PC-3 (cell line): Measurements from ENCODE around the gene CTTNBP2NL. TPM values are rescaled to one million over a fixed set of nuclear protein-coding genes. Genes with fewer than 3 reads are reported as not detected.

Experiments used
- ATAC-seq: fragments of 200-7000 bp; cut with Tn5 transposase; 2 replicates; pipeline ENCODE4 v1.9.1; 2020; ENCODE audit warnings: mild to moderate bottlenecking, moderate library complexity
- BruUV-seq: library from RNA; stranded (reverse); fragments of 400-500 nt; replicated peaks from 2 replicates; lab custom pipeline; 2021; lab: Mats Ljungman, UMichigan
- CTCF ChIA-PET: fragments of 300-600 bp; sonication (Branson Sonifier 250); formaldehyde crosslinking; loops from one replicate; lab custom pipeline; 2022; ENCODE audit warnings: antibody characterized with exemption; lab: Charles Lee
- POLR2A ChIA-PET: fragments of 300-600 bp; sonication (Branson Sonifier 250); formaldehyde crosslinking; loops from one replicate; lab custom pipeline; 2022; ENCODE audit warnings: antibody characterized with exemption; ENCODE audit not compliant: unreplicated experiment; lab: Charles Lee
- DNase-seq: peaks from one replicate; pipeline ENCODE4 v3.0.0-alpha.2; 2015
- H2AFZ ChIP-seq: fragments of 300-600 bp; sonication (generic); 2 replicates; pipeline ENCODE4 v1.6.0; 2016; ENCODE audit warnings: antibody characterized with exemption, low read length
- H3F3A ChIP-seq: fragments of 300-600 bp; sonication (generic); one replicate; pipeline ENCODE4 v1.6.0; 2017; ENCODE audit warnings: antibody characterized with exemption, low read length, control low read depth, mild to moderate bottlenecking; ENCODE audit not compliant: unreplicated experiment
- H3K27ac ChIP-seq: fragments of 300-600 bp; sonication (generic); 2 replicates; pipeline ENCODE4 v1.5.1; 2016; ENCODE audit warnings: mild to moderate bottlenecking, low read length
- H3K27me3 ChIP-seq: fragments of 300-600 bp; sonication (generic); 2 replicates; pipeline ENCODE4 v1.6.1; 2016; ENCODE audit warnings: low read length, mixed read lengths
- H3K36me3 ChIP-seq: fragments of 300-600 bp; sonication (generic); 2 replicates; pipeline ENCODE4 v1.6.1; 2016; ENCODE audit warnings: low read depth, mixed run types, low read length, mixed read lengths
- H3K4me1 ChIP-seq: fragments of 300-600 bp; sonication (generic); 2 replicates; pipeline ENCODE4 v1.5.1; 2016; ENCODE audit warnings: low read length; ENCODE audit not compliant: insufficient read depth
- H3K4me2 ChIP-seq: fragments of 300-600 bp; sonication (generic); 2 replicates; pipeline ENCODE4 v1.6.0; 2016; ENCODE audit warnings: low read length
- H3K4me3 ChIP-seq: fragments of 300-600 bp; sonication (generic); 2 replicates; pipeline ENCODE4 v1.5.1; 2016; ENCODE audit warnings: mild to moderate bottlenecking, low read length, mixed read lengths
- H3K79me2 ChIP-seq: fragments of 300-600 bp; sonication (generic); 2 replicates; pipeline ENCODE4 v1.6.1; 2017; ENCODE audit warnings: low read length, mixed read lengths
- H3K9ac ChIP-seq: fragments of 300-600 bp; sonication (generic); 2 replicates; pipeline ENCODE4 v1.6.0; 2016; ENCODE audit warnings: mild to moderate bottlenecking, low read length
- H3K9me2 ChIP-seq: fragments of 300-600 bp; sonication (generic); replicated peaks from 2 replicates; pipeline ENCODE4 v1.6.1; 2016; ENCODE audit warnings: mixed run types, low read length, mixed read lengths
- H3K9me3 ChIP-seq: fragments of 300-600 bp; sonication (generic); 2 replicates; pipeline ENCODE4 v1.6.1; 2016; ENCODE audit warnings: low read length, mixed read lengths
- H4K20me1 ChIP-seq: fragments of 300-600 bp; sonication (generic); 2 replicates; pipeline ENCODE4 v1.6.1; 2016; ENCODE audit warnings: low read length, mixed read lengths
- EZH2 ChIP-seq: fragments of 300-600 bp; sonication (generic); IDR thresholded peaks from one replicate; pipeline ENCODE4 v1.6.1; 2017; ENCODE audit warnings: antibody characterized with exemption, mild to moderate bottlenecking, low read length; ENCODE audit not compliant: unreplicated experiment
- EZH2phosphoT487 ChIP-seq: fragments of 300-600 bp; sonication (generic); IDR thresholded peaks from 2 replicates; pipeline ENCODE4 v1.6.1; 2018; ENCODE audit warnings: mild to moderate bottlenecking, antibody characterized with exemption, low read length, borderline replicate concordance
- intact Hi-C: fragments of 100-400 bp; cut with micrococcal nuclease; formaldehyde crosslinking; loops from 2 replicates; pipeline ENCODE4 v1.9.0; 2023
- total RNA-seq: library from RNA; depleted of rRNA; stranded (reverse); fragments of >200 nt; gene quantifications from 2 replicates; pipeline ENCODE4 v1.2.3, GENCODE V29; 2014
- TF ChIP-seq, protein P1 (sequence below): fragments of 300-600 bp; sonication (generic); conservative IDR thresholded peaks from 2 replicates; pipeline ENCODE4 v1.5.1; 2017; ENCODE audit warnings: antibody characterized with exemption, low read depth, mild to moderate bottlenecking, low read length

Gene CTTNBP2NL
- total RNA-seq, 1 experiment from 2014 or later: 9.8 TPM

DNA sequence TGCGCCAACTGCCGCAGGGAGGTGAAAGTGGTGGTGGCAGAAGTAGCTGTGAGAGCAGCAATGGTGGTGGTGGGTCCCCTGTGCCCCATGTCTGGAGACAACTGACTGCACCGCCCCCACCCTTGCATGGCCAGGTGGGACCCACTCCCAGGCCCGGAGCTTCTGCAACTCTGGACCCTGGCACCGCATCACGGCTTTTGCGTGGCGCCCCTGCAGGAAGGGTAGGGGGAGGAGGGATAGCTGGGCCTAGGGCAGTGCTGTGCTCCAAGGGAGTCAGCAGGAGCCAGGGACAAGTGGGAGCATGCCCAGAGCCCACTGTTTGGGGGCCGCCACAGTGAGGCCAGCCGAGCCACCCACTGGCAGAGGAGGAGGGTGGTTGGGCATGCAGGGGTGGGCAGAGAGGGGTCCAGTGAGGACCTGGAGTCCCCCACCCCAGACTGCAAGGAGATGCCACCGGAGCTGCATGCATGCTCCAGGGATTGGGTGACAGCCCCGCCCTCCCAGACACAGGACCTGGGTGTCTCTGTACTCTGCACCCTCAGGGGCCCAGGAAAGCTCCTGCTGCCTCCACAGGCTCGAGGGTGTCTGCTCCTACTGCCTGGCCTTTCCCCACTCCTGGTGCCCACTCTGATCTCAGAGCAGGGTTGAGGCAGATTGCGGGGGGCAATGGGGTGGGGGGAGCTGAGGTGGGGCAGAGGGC is 9.8 kb upstream of the CTTNBP2NL start:
- H4K20me1 ChIP-seq: no peaks in the 10 kb centered on the region
- no peak for TF ChIP-seq EZH2phosphoT487
- TF ChIP-seq, protein P1, sequence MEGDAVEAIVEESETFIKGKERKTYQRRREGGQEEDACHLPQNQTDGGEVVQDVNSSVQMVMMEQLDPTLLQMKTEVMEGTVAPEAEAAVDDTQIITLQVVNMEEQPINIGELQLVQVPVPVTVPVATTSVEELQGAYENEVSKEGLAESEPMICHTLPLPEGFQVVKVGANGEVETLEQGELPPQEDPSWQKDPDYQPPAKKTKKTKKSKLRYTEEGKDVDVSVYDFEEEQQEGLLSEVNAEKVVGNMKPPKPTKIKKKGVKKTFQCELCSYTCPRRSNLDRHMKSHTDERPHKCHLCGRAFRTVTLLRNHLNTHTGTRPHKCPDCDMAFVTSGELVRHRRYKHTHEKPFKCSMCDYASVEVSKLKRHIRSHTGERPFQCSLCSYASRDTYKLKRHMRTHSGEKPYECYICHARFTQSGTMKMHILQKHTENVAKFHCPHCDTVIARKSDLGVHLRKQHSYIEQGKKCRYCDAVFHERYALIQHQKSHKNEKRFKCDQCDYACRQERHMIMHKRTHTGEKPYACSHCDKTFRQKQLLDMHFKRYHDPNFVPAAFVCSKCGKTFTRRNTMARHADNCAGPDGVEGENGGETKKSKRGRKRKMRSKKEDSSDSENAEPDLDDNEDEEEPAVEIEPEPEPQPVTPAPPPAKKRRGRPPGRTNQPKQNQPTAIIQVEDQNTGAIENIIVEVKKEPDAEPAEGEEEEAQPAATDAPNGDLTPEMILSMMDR: no peak
- TF ChIP-seq EZH2: no peak
- no peak overlapping the region for H3K27ac ChIP-seq
- ChIA-PET POLR2A (no interaction called here), CTCF (no interaction called here)
- ATAC-seq (no peak), DNase-seq (no peak)
- H3K79me2 ChIP-seq: no peaks in the 10 kb centered on the region
- H3K4me3 ChIP-seq: no peak overlapping the region
- H3K27me3 ChIP-seq: peaks cover 8% of the 10 kb centered on the region; the same call in 1 of the 2 replicates
- H3K4me2 ChIP-seq: no peak overlapping the region
- H3K9me2 ChIP-seq: no peaks in the 10 kb centered on the region
- intact Hi-C loops: no loop called here
- H3F3A ChIP-seq: no peaks in the 10 kb centered on the region
- BruUV-seq: no TSS peak
- no peak overlapping the region for H2AFZ ChIP-seq
- H3K9me3 ChIP-seq: no peaks in the 10 kb centered on the region
- H3K36me3 ChIP-seq: no peaks in the 10 kb centered on the region
- H3K9ac ChIP-seq: no peak overlapping the region
- peaks cover 2% of the 10 kb centered on the region; the same call in 1 of the 2 replicates for H3K4me1 ChIP-seq

DNA sequence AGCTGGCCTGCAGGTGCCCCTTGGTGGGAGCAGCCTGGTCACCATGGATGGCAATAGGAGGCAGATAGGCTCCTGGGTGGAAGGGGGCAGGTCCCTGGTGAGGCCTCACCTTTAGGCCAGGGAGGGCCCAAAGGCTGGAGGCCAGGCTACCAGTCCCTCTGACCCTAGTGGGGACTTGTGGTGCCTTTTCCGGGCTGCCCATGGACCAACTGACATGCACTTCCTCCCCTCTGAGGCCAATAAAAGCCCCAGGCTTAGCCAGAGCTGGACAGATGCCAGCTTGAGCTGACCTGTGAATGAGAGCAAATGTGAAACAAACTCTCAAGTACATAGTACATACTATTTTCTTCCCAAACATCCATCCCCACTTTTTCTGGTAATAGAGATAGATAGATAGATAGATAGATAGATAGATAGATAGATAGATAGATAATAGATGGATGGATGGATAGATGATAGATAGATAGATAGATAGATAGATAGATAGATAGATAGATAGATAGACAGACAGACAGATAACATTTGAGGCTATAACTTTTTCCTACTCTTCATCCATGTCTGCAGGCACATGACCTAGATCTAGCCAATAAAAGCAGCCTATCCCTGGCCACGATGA is 9.2 kb upstream of the CTTNBP2NL start:
- BruUV-seq: no TSS peak
- TF ChIP-seq, protein P1: no peak
- TF ChIP-seq EZH2phosphoT487 (no peak), EZH2 (no peak)
- POLR2A ChIA-PET: no interaction called here
- ATAC-seq (no peak), DNase-seq (no peak)
- H3K9me2 ChIP-seq: no peaks in the 10 kb centered on the region
- no peak overlapping the region for H3K9ac ChIP-seq
- no peak overlapping the region for H3K27ac ChIP-seq
- no peaks in the 10 kb centered on the region for H3K9me3 ChIP-seq
- CTCF ChIA-PET: no interaction called here
- no peaks in the 10 kb centered on the region for H3F3A ChIP-seq
- peaks cover 1% of the 10 kb centered on the region; the same call in 1 of the 2 replicates for H3K27me3 ChIP-seq
- H4K20me1 ChIP-seq: no peaks in the 10 kb centered on the region
- intact Hi-C loops: no loop called here
- H3K4me3 ChIP-seq: no peak overlapping the region
- no peak overlapping the region for H2AFZ ChIP-seq
- H3K4me1 ChIP-seq: peaks cover 7% of the 10 kb centered on the region; the same call in 1 of the 2 replicates
- no peak overlapping the region for H3K4me2 ChIP-seq
- H3K36me3 ChIP-seq: no peaks in the 10 kb centered on the region
- no peaks in the 10 kb centered on the region for H3K79me2 ChIP-seq

DNA sequence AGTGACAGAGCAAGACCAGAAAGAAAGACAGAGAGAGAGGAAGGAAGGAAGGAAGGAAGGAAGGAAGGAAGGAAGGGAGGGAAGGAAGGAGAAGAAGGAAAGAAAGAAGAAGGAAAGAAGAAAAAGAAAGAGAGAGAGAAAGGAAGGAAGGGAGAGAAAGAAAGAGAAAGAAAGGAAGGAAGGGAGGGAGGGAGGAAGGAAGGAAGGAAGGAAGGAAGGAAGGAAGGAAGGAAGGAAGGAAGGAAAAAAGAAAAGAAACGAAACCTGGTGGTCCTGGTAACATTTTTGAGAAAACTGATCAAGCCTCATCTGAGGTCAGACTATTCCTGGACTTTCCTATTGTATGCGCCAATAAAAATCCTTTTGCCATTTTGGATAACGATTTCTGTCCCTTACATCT is 8.2 kb upstream of the CTTNBP2NL start:
- BruUV-seq: no TSS peak
- Histone ChIP-seq H2AFZ (no peak overlapping the region), H3K9ac (no peak overlapping the region), H3K27me3 (no peaks in the 10 kb centered on the region), H3K4me1 (peaks cover 7% of the 10 kb centered on the region; the same call in 1 of the 2 replicates), H3K9me2 (no peaks in the 10 kb centered on the region), H3K79me2 (no peaks in the 10 kb centered on the region), H3K4me2 (no peak overlapping the region), H3K4me3 (no peak overlapping the region), H3F3A (no peaks in the 10 kb centered on the region), H3K36me3 (no peaks in the 10 kb centered on the region), H3K9me3 (no peaks in the 10 kb centered on the region), H3K27ac (no peak overlapping the region), H4K20me1 (no peaks in the 10 kb centered on the region)
- intact Hi-C loops: no loop called here
- TF ChIP-seq, protein P1: no peak
- TF ChIP-seq EZH2 (no peak), EZH2phosphoT487 (no peak)
- ChIA-PET POLR2A (no interaction called here), CTCF (no interaction called here)
- ATAC-seq (no peak), DNase-seq (no peak)
